ENCODE data around the gene CALD1.

GRCh38 chr7:134839298-134839697 lies 59.9 kb downstream of the CALD1 start:
- TF ChIP-seq CTCF (IDR thresholded peaks at IDR 0.05) (no peak), POLR2A (IDR thresholded peaks at IDR 0.05) (no peak)

Measured in prostate gland (tissue), 2 donors.